BLaER1 treated with 17β-estradiol and CSF1 and Interleukin-3, amounts not matched to agents 10 nM and 100 nM (cell line): ENCODE measurements around the gene KIRREL2.
"Not testable (repeated sequence)": the region's sequence is repeated elsewhere in the genome, so short reads cannot be mapped to it uniquely, and the experiment has no call there.

ENCODE experiments used
- H3K27ac ChIP-seq, 11 experiments: shearing (Covaris generic); formaldehyde crosslinking; 2 replicates each; pipeline ENCODE4 v1.8.1; 2022
- H3K27me3 ChIP-seq, 11 experiments: shearing (Covaris generic); formaldehyde crosslinking; 2 replicates each; pipeline ENCODE4 v1.8.1; 2022
- H3K36me3 ChIP-seq, 11 experiments: shearing (Covaris generic); formaldehyde crosslinking; 2 replicates each; pipeline ENCODE4 v1.8.1; 2022
- H3K4me1 ChIP-seq, 10 experiments: shearing (Covaris generic); formaldehyde crosslinking; 2 replicates each; pipeline ENCODE4 v1.8.1; 2022
- H3K4me2 ChIP-seq, 11 experiments: shearing (Covaris generic); formaldehyde crosslinking; 2 replicates each; pipeline ENCODE4 v1.8.1; 2022
- H3K4me3 ChIP-seq, 10 experiments: shearing (Covaris generic); formaldehyde crosslinking; 2 replicates each; pipeline ENCODE4 v1.8.1; 2022
- H3K9ac ChIP-seq, 11 experiments: shearing (Covaris generic); formaldehyde crosslinking; 2 replicates each; pipeline ENCODE4 v1.8.1; 2022
- H3K9me3 ChIP-seq, 11 experiments: shearing (Covaris generic); formaldehyde crosslinking; replicated peaks in 1 of 11; 2 replicates each; pipeline ENCODE4 v1.8.1; 2022
- H4K20me1 ChIP-seq, 11 experiments: shearing (Covaris generic); formaldehyde crosslinking; 2 replicates each; pipeline ENCODE4 v1.8.1; 2022
- Cebpa-rat ChIP-seq, 11 experiments: shearing (Covaris generic); IDR thresholded peaks; 2 replicates each; pipeline ENCODE4 v1.8.1; 2022

The KIRREL2 gene

DNA sequence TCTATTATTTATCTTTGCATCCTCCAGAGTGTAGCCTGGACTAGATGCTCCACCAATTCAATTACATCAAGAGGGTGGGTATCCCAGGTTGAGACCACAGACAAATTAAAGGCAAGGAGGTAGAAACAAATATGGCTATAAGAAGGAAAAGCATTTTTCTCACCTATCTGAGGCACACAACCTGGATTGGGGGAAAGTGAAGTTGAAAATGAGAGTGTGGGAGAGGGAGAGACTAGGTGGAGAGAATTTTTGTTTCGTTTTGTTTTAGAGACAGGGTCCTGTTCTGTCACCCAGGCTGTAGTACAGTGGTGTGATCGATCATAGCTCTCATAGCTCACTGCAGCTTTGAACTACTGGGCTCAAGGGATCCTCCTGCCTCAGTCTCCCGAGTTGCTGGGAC is 38.3 kb upstream of the KIRREL2 start:
- Histone ChIP-seq H3K9ac (no peak overlapping the region), H3K36me3 (no peaks in the 10 kb centered on the region), H3K27ac (peak overlapping the region in 1 of 11 experiments; percentile 5; a peak in 1 of 22 replicates), H3K27me3 (no peaks in the 10 kb centered on the region), H4K20me1 (no peaks in the 10 kb centered on the region), H3K4me1 (peaks cover 12 to 30% (median 22%) of the 10 kb centered on the region in 10 experiments; a peak in 18 of 20 replicates), H3K9me3 (no peaks in the 10 kb centered on the region), H3K4me2 (no peak overlapping the region), H3K4me3 (no peak overlapping the region)
- TF ChIP-seq Cebpa-rat (IDR thresholded peaks at IDR 0.05): no peak

GRCh38 chr19:35822579-35822978 is 34.1 kb upstream of the KIRREL2 start:
- Histone ChIP-seq H3K4me1 (peaks cover 9 to 25% (median 19%) of the 10 kb centered on the region in 10 experiments; a peak in 18 of 20 replicates), H3K9me3 (no peaks in the 10 kb centered on the region), H3K36me3 (no peaks in the 10 kb centered on the region), H3K4me3 (0 out of 20 replicates have a peak overlapping the region, but pooled peaks of 2 of the 10 experiments have one; percentile 14 to 39), H3K9ac (no peak overlapping the region), H4K20me1 (peaks cover 0 to 2% (median 0%) of the 10 kb centered on the region in 11 experiments; a peak in 1 of 22 replicates), H3K4me2 (peak overlapping the region; percentile 1 to 63 (median 37); a peak in 18 of 22 replicates), H3K27me3 (peaks cover 0 to 19% (median 12%) of the 10 kb centered on the region in 11 experiments; a peak in 8 of 22 replicates), H3K27ac (no peak overlapping the region; a peak in 1 of 22 replicates)
- TF ChIP-seq Cebpa-rat (IDR thresholded peaks at IDR 0.05): no peak

DNA sequence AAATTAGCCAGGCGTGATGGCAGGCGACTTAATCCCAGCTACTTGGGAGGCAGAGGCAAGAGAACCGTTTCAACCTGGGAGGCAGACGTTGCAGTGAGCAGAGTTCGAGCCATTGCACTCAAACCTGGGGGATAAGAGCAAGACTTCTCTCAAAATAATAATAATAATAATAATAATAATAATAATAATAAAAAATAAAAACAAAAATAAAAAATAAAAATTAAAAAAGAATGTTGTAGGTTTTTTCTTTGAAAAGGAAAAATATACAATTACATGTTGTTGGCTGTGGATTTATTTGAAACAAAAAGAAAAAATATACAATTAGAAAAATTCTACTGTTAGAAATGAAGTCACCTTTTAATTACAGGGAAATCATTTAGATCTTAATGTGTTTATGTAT is 32.6 kb upstream of the KIRREL2 start:
- H3K4me1 ChIP-seq: peaks cover 9 to 19% (median 16%) of the 10 kb centered on the region in 10 experiments; a peak in 18 of 20 replicates
- H3K4me3 ChIP-seq: no peak overlapping the region
- peaks cover 0 to 30% (median 23%) of the 10 kb centered on the region in 11 experiments; a peak in 11 of 22 replicates for H3K27me3 ChIP-seq
- no peaks in the 10 kb centered on the region for H3K36me3 ChIP-seq
- H4K20me1 ChIP-seq: peaks cover 0 to 2% (median 0%) of the 10 kb centered on the region in 11 experiments; a peak in 1 of 22 replicates
- H3K9ac ChIP-seq: no peak overlapping the region
- H3K27ac ChIP-seq: no peak overlapping the region
- H3K9me3 ChIP-seq: no peaks in the 10 kb centered on the region
- H3K4me2 ChIP-seq: no peak overlapping the region
- TF ChIP-seq Cebpa-rat (IDR thresholded peaks at IDR 0.05): no peak

DNA sequence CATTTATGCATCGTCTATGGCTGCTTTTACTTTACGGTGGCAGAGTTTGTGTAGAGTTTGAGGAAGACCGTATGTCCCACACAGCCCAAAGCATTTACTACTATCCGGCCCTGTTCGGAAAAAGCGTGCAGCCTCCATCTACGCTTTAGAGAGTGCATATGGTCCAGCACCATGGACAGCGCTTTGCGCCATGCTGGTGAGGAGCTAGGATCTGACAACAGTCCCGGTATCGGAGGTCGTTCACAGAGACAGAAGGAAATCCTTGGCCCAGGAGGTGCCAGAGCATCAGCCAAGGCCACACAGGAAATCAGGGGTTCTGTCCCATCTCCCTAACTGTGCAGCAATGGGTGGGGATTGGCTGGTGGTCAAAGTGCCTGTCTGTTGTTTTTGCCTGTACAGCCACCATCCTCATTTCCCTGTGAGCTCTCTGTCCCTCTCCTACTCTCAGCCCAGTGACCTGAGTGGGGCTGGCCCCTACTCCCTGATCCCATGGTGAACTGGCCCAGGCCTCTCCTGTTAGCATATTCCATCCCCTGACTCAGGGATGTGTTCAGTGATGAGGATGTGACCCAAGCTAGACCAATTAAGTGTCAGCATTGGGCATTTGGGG is 27.9 kb upstream of the KIRREL2 start:
- H3K4me2 ChIP-seq: no peak overlapping the region
- no peak overlapping the region for H3K9ac ChIP-seq
- no peaks in the 10 kb centered on the region for H3K36me3 ChIP-seq
- peaks cover 0 to 7% (median 0%) of the 10 kb centered on the region in 11 experiments; a peak in 3 of 22 replicates for H4K20me1 ChIP-seq
- H3K4me1 ChIP-seq: no peaks in the 10 kb centered on the region
- no peak overlapping the region for H3K27ac ChIP-seq
- H3K4me3 ChIP-seq: no peak overlapping the region
- no peaks in the 10 kb centered on the region for H3K9me3 ChIP-seq
- H3K27me3 ChIP-seq: peaks cover 24 to 70% (median 58%) of the 10 kb centered on the region in 11 experiments; a peak in 19 of 22 replicates
- TF ChIP-seq Cebpa-rat (IDR thresholded peaks at IDR 0.05): no peak

GRCh38 chr19:35830986-35831385 is 25.7 kb upstream of the KIRREL2 start:
- no peak for TF ChIP-seq Cebpa-rat (IDR thresholded peaks at IDR 0.05)
- Histone ChIP-seq H3K27me3 (peaks cover 24 to 78% (median 52%) of the 10 kb centered on the region in 11 experiments; a peak in 19 of 22 replicates), H3K4me1 (peaks cover 0 to 8% (median 0%) of the 10 kb centered on the region in 10 experiments; a peak in 2 of 20 replicates), H3K36me3 (no peaks in the 10 kb centered on the region), H3K27ac (no peak overlapping the region), H3K9ac (no peak overlapping the region), H4K20me1 (peaks cover 0 to 7% (median 0%) of the 10 kb centered on the region in 11 experiments; a peak in 3 of 22 replicates), H3K4me2 (no peak overlapping the region), H3K4me3 (no peak overlapping the region), H3K9me3 (no peaks in the 10 kb centered on the region)

DNA sequence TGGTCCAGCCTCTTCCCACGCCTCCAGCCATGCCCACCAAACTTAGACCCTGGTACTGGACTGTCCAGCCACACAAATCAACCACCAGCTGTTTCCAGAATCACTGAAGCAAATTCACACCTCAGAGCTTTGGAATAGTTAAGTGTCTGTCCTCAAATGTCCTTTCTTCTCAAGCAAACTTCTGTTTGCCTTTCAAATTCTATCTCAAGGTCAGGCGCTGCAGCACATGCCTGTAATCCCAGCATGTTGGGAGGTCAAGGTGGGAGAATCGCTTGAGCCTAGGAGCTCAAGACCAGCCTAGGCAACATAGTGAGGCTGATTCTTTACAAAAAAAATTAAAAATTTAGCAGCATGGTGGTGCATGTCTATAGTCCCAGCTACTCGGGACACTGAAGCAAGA is 24.7 kb upstream of the KIRREL2 start:
- Histone ChIP-seq H3K9ac (no peak overlapping the region), H3K36me3 (no peaks in the 10 kb centered on the region), H3K4me1 (peaks cover 0 to 8% (median 0%) of the 10 kb centered on the region in 10 experiments; a peak in 2 of 20 replicates), H3K9me3 (no peaks in the 10 kb centered on the region), H3K4me2 (no peak overlapping the region), H4K20me1 (peaks cover 0 to 7% (median 0%) of the 10 kb centered on the region in 11 experiments; a peak in 2 of 22 replicates), H3K4me3 (no peak overlapping the region), H3K27ac (no peak overlapping the region), H3K27me3 (peaks cover 24 to 75% (median 57%) of the 10 kb centered on the region in 11 experiments; a peak in 19 of 22 replicates)
- no peak for TF ChIP-seq Cebpa-rat (IDR thresholded peaks at IDR 0.05)

DNA sequence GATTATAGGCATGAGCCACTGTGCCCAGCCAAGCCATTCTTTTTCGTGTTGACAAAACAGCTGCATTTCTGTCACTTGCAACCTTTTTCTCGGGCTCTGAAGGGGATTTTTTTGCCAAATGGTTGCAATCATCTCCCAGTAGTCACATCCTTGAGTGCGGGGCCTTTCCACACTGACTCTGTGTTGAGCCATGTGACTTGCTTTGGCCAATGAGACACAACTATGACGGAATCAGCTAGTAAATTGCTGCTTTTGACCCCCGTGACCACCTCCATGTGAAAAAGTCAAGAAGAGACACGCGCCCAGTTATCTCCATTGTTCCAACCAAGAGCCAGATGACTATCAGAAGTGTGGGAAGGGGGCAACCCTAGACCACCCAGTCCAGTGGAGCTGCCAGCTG is 22.7 kb upstream of the KIRREL2 start:
- H3K4me1 ChIP-seq: peaks cover 0 to 8% (median 0%) of the 10 kb centered on the region in 10 experiments; a peak in 2 of 20 replicates
- no peak for TF ChIP-seq Cebpa-rat (IDR thresholded peaks at IDR 0.05)
- H3K4me3 ChIP-seq: no peak overlapping the region
- peaks cover 6 to 13% (median 10%) of the 10 kb centered on the region in 11 experiments; a peak in 21 of 22 replicates for H3K9me3 ChIP-seq
- H3K27me3 ChIP-seq: peaks cover 24 to 61% (median 48%) of the 10 kb centered on the region in 11 experiments; a peak in 19 of 22 replicates
- no peak overlapping the region for H3K9ac ChIP-seq
- H3K4me2 ChIP-seq: no peak overlapping the region
- H3K36me3 ChIP-seq: no peaks in the 10 kb centered on the region
- H3K27ac ChIP-seq: no peak overlapping the region
- H4K20me1 ChIP-seq: peaks cover 0 to 7% (median 0%) of the 10 kb centered on the region in 11 experiments; a peak in 2 of 22 replicates

DNA sequence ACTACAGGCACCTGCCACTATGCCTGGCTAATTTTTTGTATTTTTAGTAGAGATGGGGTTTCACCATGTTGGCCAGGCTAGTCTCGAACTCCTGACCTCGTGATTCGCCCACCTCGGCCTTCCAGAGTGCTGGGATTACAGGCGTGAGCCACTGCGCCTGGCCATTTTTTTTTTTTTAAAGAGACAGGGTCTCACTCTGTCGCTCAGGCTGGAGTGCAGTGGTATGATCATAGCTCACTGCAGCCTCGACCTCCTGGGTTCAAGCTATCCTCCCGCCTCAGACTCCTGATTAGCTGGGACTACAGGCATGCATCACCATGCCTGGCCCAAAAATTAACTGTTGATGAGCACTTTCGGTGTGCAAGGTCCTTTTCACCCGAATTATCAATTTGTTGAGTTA is 20.6 kb upstream of the KIRREL2 start:
- H3K4me2 ChIP-seq, H4K20me1 ChIP-seq, H3K9ac ChIP-seq, H3K27ac ChIP-seq, H3K36me3 ChIP-seq, H3K4me3 ChIP-seq, H3K4me1 ChIP-seq: not testable (repeated sequence)
- Histone ChIP-seq H3K27me3 (peaks cover 10 to 41% (median 29%) of the 10 kb centered on the region in 11 experiments; a peak in 19 of 22 replicates), H3K9me3 (peaks cover 12 to 20% (median 17%) of the 10 kb centered on the region in 11 experiments; a peak in 21 of 22 replicates)

DNA sequence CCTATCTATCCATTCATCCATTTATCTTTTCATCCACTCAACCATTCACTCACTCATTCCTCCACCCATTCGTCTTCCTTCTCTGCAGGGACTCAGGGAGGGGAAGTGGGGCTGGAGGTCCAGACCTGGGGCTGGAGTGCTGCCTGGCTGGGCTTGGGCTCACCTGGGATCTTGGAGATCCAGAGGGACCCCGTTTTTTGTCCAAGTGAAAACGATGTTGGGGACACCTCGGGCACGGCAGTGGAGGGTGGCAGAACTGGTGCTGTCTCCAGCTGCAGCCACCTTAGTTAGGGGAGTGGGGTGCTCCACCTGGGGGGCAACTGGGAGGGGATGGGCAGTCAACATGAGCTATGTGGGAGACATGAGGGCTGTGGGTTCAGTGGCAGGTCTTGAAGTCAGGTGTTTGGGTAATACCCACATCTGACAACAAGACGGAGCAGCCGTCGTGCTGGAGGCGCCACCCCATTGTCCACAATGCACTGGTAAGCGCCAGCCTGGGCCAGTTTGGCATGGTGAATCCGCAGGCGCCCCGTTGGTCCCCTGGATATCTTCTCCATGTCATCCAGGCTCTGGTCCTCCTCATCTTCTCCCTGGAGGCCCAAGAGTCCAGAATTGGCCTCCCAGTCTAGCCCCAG is 14.6 kb upstream of the KIRREL2 start:
- Histone ChIP-seq H3K27me3 (peaks cover 43 to 59% (median 54%) of the 10 kb centered on the region in 11 experiments), H3K9ac (no peak overlapping the region), H3K36me3 (no peaks in the 10 kb centered on the region), H3K4me3 (no peak overlapping the region), H3K27ac (no peak overlapping the region), H3K4me1 (no peaks in the 10 kb centered on the region), H3K4me2 (no peak overlapping the region), H4K20me1 (peaks cover 0 to 5% (median 0%) of the 10 kb centered on the region in 11 experiments; a peak in 1 of 22 replicates), H3K9me3 (peaks cover 12 to 45% (median 30%) of the 10 kb centered on the region in 11 experiments; a peak in 21 of 22 replicates)
- no peak for TF ChIP-seq Cebpa-rat (IDR thresholded peaks at IDR 0.05)
